Glutamatergic neuron (in vitro differentiated cells): ENCODE measurements around the gene MYORG. TPM values are rescaled to one million over a fixed set of nuclear protein-coding genes. Genes with fewer than 3 reads are reported as not detected.

Experiments used
- DNase-seq: peaks from one replicate; pipeline ENCODE4 v3.0.0; 2022
- H3K27ac Mint-ChIP-seq: one replicate; pipeline ENCODE4 v1.8.0; 2020; ENCODE audit warnings: mild to moderate bottlenecking, mixed read lengths, inconsistent platforms; ENCODE audit not compliant: unreplicated experiment
- H3K27me3 Mint-ChIP-seq: one replicate; pipeline ENCODE4 v1.8.0; 2020; ENCODE audit warnings: mild to moderate bottlenecking, moderate library complexity, mixed read lengths, inconsistent platforms; ENCODE audit not compliant: unreplicated experiment
- H3K36me3 Mint-ChIP-seq: one replicate; pipeline ENCODE4 v1.8.0; 2020; ENCODE audit warnings: mild to moderate bottlenecking, mixed read lengths, inconsistent platforms; ENCODE audit not compliant: unreplicated experiment
- H3K4me1 Mint-ChIP-seq: one replicate; pipeline ENCODE4 v1.8.0; 2020; ENCODE audit warnings: mild to moderate bottlenecking, low read depth, mixed read lengths, inconsistent platforms; ENCODE audit not compliant: unreplicated experiment
- H3K4me3 Mint-ChIP-seq: one replicate; pipeline ENCODE4 v1.8.0; 2020; ENCODE audit warnings: mild to moderate bottlenecking, mixed read lengths, inconsistent platforms; ENCODE audit not compliant: unreplicated experiment
- H3K9me3 Mint-ChIP-seq: one replicate; pipeline ENCODE4 v1.8.0; 2020; ENCODE audit warnings: mild to moderate bottlenecking, moderate library complexity, mixed read lengths, inconsistent platforms; ENCODE audit not compliant: unreplicated experiment
- CTCF ChIP-seq: fragments of 200-600 bp; sonication (generic); IDR thresholded peaks from one replicate; pipeline ENCODE4 v1.5.0; 2021; ENCODE audit not compliant: partially characterized antibody, unreplicated experiment
- total RNA-seq: library from RNA; stranded (reverse); fragmentation: NEBNext Ultra II Directional; extraction: Animal tissue kit (Norgen Biotek cat#: 25700); gene quantifications from one replicate; pipeline ENCODE4 v1.2.1, GENCODE V29; 2021; ENCODE audit not compliant: unreplicated experiment

The MYORG gene
- total RNA-seq, 1 donor from 2014 or later, result 4.6 TPM

GRCh38 chr9:34349324-34349723 is 27.4 kb downstream of the MYORG start:
- Mint-ChIP-seq H3K4me3 (no peak overlapping the region), H3K4me1 (no peaks in the 10 kb centered on the region), H3K27me3 (no peaks in the 10 kb centered on the region), H3K36me3 (no peaks in the 10 kb centered on the region), H3K9me3 (no peaks in the 10 kb centered on the region), H3K27ac (no peak overlapping the region)
- no peak for TF ChIP-seq CTCF
- no peak for DNase-seq

GRCh38 chr9:34347800-34348158 is 28.9 kb downstream of the MYORG start:
- no peak overlapping the region for H3K4me3 Mint-ChIP-seq
- no peaks in the 10 kb centered on the region for H3K27me3 Mint-ChIP-seq
- H3K36me3 Mint-ChIP-seq, result no peaks in the 10 kb centered on the region
- no peaks in the 10 kb centered on the region for H3K9me3 Mint-ChIP-seq
- no peak for TF ChIP-seq CTCF
- no peaks in the 10 kb centered on the region for H3K4me1 Mint-ChIP-seq
- H3K27ac Mint-ChIP-seq, result no peak overlapping the region
- DNase-seq, result no peak

GRCh38 chr9:34346873-34347799 is 29.6 kb downstream of the MYORG start:
- no peaks in the 10 kb centered on the region for H3K27me3 Mint-ChIP-seq
- DNase-seq, result no peak
- no peak overlapping the region for H3K4me3 Mint-ChIP-seq
- H3K36me3 Mint-ChIP-seq, result no peaks in the 10 kb centered on the region
- no peaks in the 10 kb centered on the region for H3K9me3 Mint-ChIP-seq
- H3K4me1 Mint-ChIP-seq, result no peaks in the 10 kb centered on the region
- H3K27ac Mint-ChIP-seq, result no peak overlapping the region
- no peak for TF ChIP-seq CTCF

- Mint-ChIP-seq H3K27ac (no peak overlapping the region), H3K27me3 (peaks cover 2% of the 10 kb centered on the region), H3K36me3 (no peaks in the 10 kb centered on the region), H3K4me3 (no peak overlapping the region), H3K9me3 (no peaks in the 10 kb centered on the region), H3K4me1 (no peaks in the 10 kb centered on the region)
- DNase-seq, result no peak
- no peak for TF ChIP-seq CTCF
Observed at GRCh38 chr9:34343605-34344004, 33.1 kb downstream of the MYORG start.

- no peak for DNase-seq
- no peak overlapping the region for H3K4me3 Mint-ChIP-seq
- H3K27ac Mint-ChIP-seq, result no peak overlapping the region
- H3K9me3 Mint-ChIP-seq, result no peaks in the 10 kb centered on the region
- peaks cover 2% of the 10 kb centered on the region for H3K27me3 Mint-ChIP-seq
- no peaks in the 10 kb centered on the region for H3K4me1 Mint-ChIP-seq
- no peaks in the 10 kb centered on the region for H3K36me3 Mint-ChIP-seq
- no peak for TF ChIP-seq CTCF
Observed at GRCh38 chr9:34343090-34343489, 33.6 kb downstream of the MYORG start.
